ENCODE data around the gene BRINP2.

Gene BRINP2

GRCh38 chr1:177170756-177171535 lies at the start of gene BRINP2:
TSS of gene BRINP2 (plus strand) at chr1:177170958. CDS start at chr1:177229877, 58,919 bp downstream.
- peak in 1 of 2 experiments; percentile 23 for DNase-seq

GRCh38 chr1:177122461-177123251 lies 48.1 kb upstream of the BRINP2 start:
- DNase-seq, result no peak

- no peak for DNase-seq
Observed at GRCh38 chr1:177124577-177125278, 46.0 kb upstream of the BRINP2 start.

- no peak for DNase-seq
Observed at GRCh38 chr1:177126267-177126666, 44.5 kb upstream of the BRINP2 start.

GRCh38 chr1:177128665-177129281 lies 42.0 kb upstream of the BRINP2 start:
- DNase-seq, result no peak

- DNase-seq, result no peak
Observed at GRCh38 chr1:177130451-177130945, 40.3 kb upstream of the BRINP2 start.

GRCh38 chr1:177131723-177132122 lies 39.0 kb upstream of the BRINP2 start:
- DNase-seq, result no peak

GRCh38 chr1:177132141-177132540 lies 38.6 kb upstream of the BRINP2 start:
- no peak for DNase-seq

GRCh38 chr1:177133977-177134538 lies 36.7 kb upstream of the BRINP2 start:
- no peak for DNase-seq

- DNase-seq, result no peak
Observed at GRCh38 chr1:177135250-177135649, 35.5 kb upstream of the BRINP2 start.

- DNase-seq, result no peak
Observed at GRCh38 chr1:177137814-177138213, 32.9 kb upstream of the BRINP2 start.

GRCh38 chr1:177138347-177138746 lies 32.4 kb upstream of the BRINP2 start:
- no peak for DNase-seq

- no peak for DNase-seq
Observed at GRCh38 chr1:177142010-177142409, 28.7 kb upstream of the BRINP2 start.

GRCh38 chr1:177142791-177143271 lies 27.9 kb upstream of the BRINP2 start:
- DNase-seq, result no peak

- DNase-seq, result no peak
Observed at GRCh38 chr1:177145106-177146070, 25.4 kb upstream of the BRINP2 start.

- DNase-seq, result no peak
Observed at GRCh38 chr1:177146499-177146898, 24.3 kb upstream of the BRINP2 start.

- DNase-seq, result no peak
Observed at GRCh38 chr1:177162243-177162642, 8.5 kb upstream of the BRINP2 start.

GRCh38 chr1:177163844-177164379 lies 6.8 kb upstream of the BRINP2 start:
- no peak for DNase-seq

- no peak for DNase-seq
Observed at GRCh38 chr1:177164380-177165068, 6.2 kb upstream of the BRINP2 start, which contains the start of gene ASTN1. TSS of gene ASTN1 (minus strand) at chr1:177164712. CDS start at chr1:177164676, 36 bp downstream.

- no peak for DNase-seq
Observed at GRCh38 chr1:177165069-177165439, 5.7 kb upstream of the BRINP2 start.

All from NCI-H446 (cell line).